ENCODE data around the gene RPS6KA5.
"Not testable (repeated sequence)": the region's sequence is repeated elsewhere in the genome, so short reads cannot be mapped to it uniquely, and the experiment has no call there.

Gene RPS6KA5

GRCh38 chr14:91004987-91005386 is 55.5 kb downstream of the RPS6KA5 start:
- no peak for DNase-seq
- intact Hi-C loops (cut with DNase I): no loop called here

GRCh38 chr14:90999299-90999698 is 61.1 kb downstream of the RPS6KA5 start:
- intact Hi-C loops (cut with DNase I): loop anchor here (10.0 kb wide), 1 partner anchor 56 kb away; no protein-coding TSS in a partner anchor
- DNase-seq: peak in 38 of 42 donors; percentile 5 to 81 (median 50)

GRCh38 chr14:90996967-90997366 is 63.5 kb downstream of the RPS6KA5 start:
- intact Hi-C loops (cut with DNase I): loop anchor here (10.0 kb wide), 1 partner anchor 58 kb away; no protein-coding TSS in a partner anchor
- no peak for DNase-seq

- intact Hi-C loops (cut with DNase I): loop anchor here (10.0 kb wide), 1 partner anchor 59 kb away; no protein-coding TSS in a partner anchor
- DNase-seq: no peak
Measured at GRCh38 chr14:90995785-90996184, 64.7 kb downstream of the RPS6KA5 start.

GRCh38 chr14:90993792-90994191 is 66.6 kb downstream of the RPS6KA5 start:
- no peak for DNase-seq

GRCh38 chr14:90991690-90992443 is 68.6 kb downstream of the RPS6KA5 start:
- intact Hi-C loops (cut with DNase I): loop anchor here (10.0 kb wide), 1 partner anchor 63 kb away; no protein-coding TSS in a partner anchor
- DNase-seq: no peak

More at GRCh38 chr14:90993792-90994191, 66.6 kb downstream of the RPS6KA5 start:
- intact Hi-C loops (cut with DNase I): loop anchor here (10.0 kb wide), 1 partner anchor 61 kb away; no protein-coding TSS in a partner anchor

- intact Hi-C loops (cut with DNase I): loop anchor here (10.0 kb wide), 1 partner anchor 65 kb away; no protein-coding TSS in a partner anchor
- DNase-seq: no peak
Measured at GRCh38 chr14:90990141-90990540, 70.3 kb downstream of the RPS6KA5 start.

GRCh38 chr14:90987140-90987539 is 73.3 kb downstream of the RPS6KA5 start:
- intact Hi-C loops (cut with DNase I): no loop called here
- no peak for DNase-seq

GRCh38 chr14:90986510-90986909 is 73.9 kb downstream of the RPS6KA5 start:
- DNase-seq: no peak
- intact Hi-C loops (cut with DNase I): no loop called here

GRCh38 chr14:90985601-90986242 is 74.7 kb downstream of the RPS6KA5 start:
- intact Hi-C loops (cut with DNase I): no loop called here
- no peak for DNase-seq

- intact Hi-C loops (cut with DNase I): no loop called here
- DNase-seq: no peak
Measured at GRCh38 chr14:90983560-90983959, 76.9 kb downstream of the RPS6KA5 start.

- DNase-seq: no peak
- intact Hi-C loops (cut with DNase I): no loop called here
Measured at GRCh38 chr14:90981636-90982035, 78.8 kb downstream of the RPS6KA5 start.

- DNase-seq; intact Hi-C loops (cut with DNase I): not testable (repeated sequence)
Measured at GRCh38 chr14:90980636-90981035, 79.8 kb downstream of the RPS6KA5 start.

GRCh38 chr14:90979515-90979914 is 80.9 kb downstream of the RPS6KA5 start:
- intact Hi-C loops (cut with DNase I): no loop called here
- DNase-seq: no peak

- intact Hi-C loops (cut with DNase I): no loop called here
- no peak for DNase-seq
Measured at GRCh38 chr14:90976101-90976500, 84.3 kb downstream of the RPS6KA5 start.

GRCh38 chr14:90971687-90972086 is 88.8 kb downstream of the RPS6KA5 start:
- intact Hi-C loops (cut with DNase I): no loop called here

GRCh38 chr14:90970167-90970600 is 90.3 kb downstream of the RPS6KA5 start:
- DNase-seq: no peak
- intact Hi-C loops (cut with DNase I): no loop called here

More at GRCh38 chr14:90971687-90972086, 88.8 kb downstream of the RPS6KA5 start:
- DNase-seq: no peak

- no peak for DNase-seq
- intact Hi-C loops (cut with DNase I): no loop called here
Measured at GRCh38 chr14:90969531-90970166, 90.8 kb downstream of the RPS6KA5 start.

GRCh38 chr14:90968025-90968424 is 92.4 kb downstream of the RPS6KA5 start:
- intact Hi-C loops (cut with DNase I): no loop called here

GRCh38 chr14:90966493-90966892 is 93.9 kb downstream of the RPS6KA5 start:
- intact Hi-C loops (cut with DNase I): no loop called here
- DNase-seq: no peak

More at GRCh38 chr14:90968025-90968424, 92.4 kb downstream of the RPS6KA5 start:
- DNase-seq: no peak
